Uterus (tissue), 2 donors: ENCODE measurements around the gene KIF17.

Experiments
- POLR2A ChIP-seq, 2 donors: fragments of 450-650 bp; IDR thresholded peaks; one replicate each; pipeline ENCODE4 v1.6.1; 2016; ENCODE audit warnings: antibody characterized with exemption in 2 of 2, mild to moderate bottlenecking in 1 of 2, moderate library complexity in 1 of 2
- TF ChIP-seq, protein P1 (sequence below), 4 experiments: fragments of 200-600 bp in 2 of 4; fragments of 450-650 bp in 2 of 4; sonication (generic) in 2 of 4; IDR thresholded peaks; one replicate each; pipeline ENCODE4 v1.5.1; 2016 to 2019; ENCODE audit warnings: antibody characterized with exemption in 4 of 4, mild to moderate bottlenecking in 2 of 4, moderate library complexity in 1 of 4

DNA sequence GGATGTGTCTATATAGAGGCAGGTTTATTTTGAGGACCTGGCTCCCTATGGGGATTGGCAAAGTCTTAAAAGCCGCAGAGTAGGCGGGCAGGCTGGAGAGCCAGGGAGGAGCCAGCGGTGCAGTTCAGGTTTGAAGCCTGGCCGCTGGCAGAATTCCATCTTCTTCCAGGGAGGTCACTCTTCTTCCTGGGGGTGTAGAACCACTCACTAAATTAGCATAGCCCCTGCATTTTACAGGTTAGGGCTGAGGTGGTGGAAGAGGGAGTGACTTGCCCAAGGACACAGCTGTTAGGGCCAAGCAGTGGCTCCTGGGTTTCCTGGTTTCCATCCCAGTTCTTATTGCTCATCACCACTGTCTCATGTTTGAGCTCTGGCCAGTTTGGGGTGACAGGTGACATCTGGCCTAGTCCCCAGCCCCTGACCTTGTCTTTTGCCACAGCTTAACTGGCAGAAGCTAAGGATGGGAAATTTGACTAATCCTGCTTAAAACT is 83.2 kb downstream of the KIF17 start:
- no peak for TF ChIP-seq POLR2A (IDR thresholded peaks at IDR 0.05)
- TF ChIP-seq, protein P1, sequence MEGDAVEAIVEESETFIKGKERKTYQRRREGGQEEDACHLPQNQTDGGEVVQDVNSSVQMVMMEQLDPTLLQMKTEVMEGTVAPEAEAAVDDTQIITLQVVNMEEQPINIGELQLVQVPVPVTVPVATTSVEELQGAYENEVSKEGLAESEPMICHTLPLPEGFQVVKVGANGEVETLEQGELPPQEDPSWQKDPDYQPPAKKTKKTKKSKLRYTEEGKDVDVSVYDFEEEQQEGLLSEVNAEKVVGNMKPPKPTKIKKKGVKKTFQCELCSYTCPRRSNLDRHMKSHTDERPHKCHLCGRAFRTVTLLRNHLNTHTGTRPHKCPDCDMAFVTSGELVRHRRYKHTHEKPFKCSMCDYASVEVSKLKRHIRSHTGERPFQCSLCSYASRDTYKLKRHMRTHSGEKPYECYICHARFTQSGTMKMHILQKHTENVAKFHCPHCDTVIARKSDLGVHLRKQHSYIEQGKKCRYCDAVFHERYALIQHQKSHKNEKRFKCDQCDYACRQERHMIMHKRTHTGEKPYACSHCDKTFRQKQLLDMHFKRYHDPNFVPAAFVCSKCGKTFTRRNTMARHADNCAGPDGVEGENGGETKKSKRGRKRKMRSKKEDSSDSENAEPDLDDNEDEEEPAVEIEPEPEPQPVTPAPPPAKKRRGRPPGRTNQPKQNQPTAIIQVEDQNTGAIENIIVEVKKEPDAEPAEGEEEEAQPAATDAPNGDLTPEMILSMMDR (IDR thresholded peaks at IDR 0.05), result no peak
